Activated T-cell treated with anti-CD3 and anti-CD28 coated beads for 24 hours (primary cell): ENCODE data around the gene ATP11C.
"Not testable (repeated sequence)": the region's sequence is repeated elsewhere in the genome, so short reads cannot be mapped to it uniquely, and the experiment has no call there.

ENCODE experiments used
- DNase-seq: peaks from one replicate; pipeline ENCODE4 v3.0.0-alpha.2; 2020; ENCODE audit warnings: low read depth

The ATP11C gene

DNA sequence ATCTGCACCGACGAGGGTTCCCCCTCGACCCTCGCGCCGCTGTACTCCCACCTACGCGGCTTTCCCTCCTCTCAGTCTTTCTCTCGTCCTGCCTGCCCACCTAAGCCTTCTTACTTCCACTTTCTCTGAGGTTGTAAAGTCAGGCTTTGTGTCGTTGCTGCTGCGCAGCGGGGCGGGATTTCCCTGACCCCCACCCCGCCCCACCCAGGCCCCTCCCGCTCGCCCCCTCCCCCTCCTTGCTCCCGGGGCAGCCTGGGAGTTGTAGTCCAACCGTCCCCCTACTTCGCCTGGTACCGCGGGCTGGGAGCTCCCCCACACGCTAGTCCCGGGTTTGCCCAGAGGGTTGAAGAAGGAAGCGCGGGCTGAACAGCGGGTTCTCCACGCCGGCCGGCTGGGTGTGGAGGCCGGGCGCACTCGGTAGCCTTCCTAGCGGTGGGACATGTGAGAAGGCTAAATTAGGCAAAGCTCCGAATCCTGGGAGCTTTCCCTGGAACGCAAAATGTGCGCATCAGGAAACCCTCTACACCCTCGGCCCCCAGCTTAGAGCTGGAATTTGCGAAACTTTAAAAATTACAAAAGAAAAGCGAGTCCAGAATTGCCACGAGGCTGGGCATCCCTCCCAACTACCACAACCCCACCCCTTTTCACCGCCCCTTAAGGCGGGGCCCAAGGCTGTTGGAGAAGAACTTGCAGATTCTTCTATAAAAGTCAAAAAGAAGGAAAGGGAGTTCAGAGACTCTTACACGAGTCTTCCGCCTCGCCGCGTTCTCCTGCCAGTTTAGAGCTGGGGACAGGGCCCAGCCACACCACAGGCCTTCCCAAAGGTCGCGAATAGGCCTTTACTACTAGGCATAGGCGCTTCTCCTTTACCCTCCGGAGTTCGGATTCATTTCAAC, at the start of gene ATP11C:
Gene ATP11C, minus strand, starts transcription at position 153 of the 896 bp plus-strand sequence. CDS start 1,011 bp downstream, outside the sequence.
- peak; percentile 74 for DNase-seq

GRCh38 chrX:139974471-139974870, 41.6 kb upstream of the ATP11C start:
- no peak for DNase-seq

DNA sequence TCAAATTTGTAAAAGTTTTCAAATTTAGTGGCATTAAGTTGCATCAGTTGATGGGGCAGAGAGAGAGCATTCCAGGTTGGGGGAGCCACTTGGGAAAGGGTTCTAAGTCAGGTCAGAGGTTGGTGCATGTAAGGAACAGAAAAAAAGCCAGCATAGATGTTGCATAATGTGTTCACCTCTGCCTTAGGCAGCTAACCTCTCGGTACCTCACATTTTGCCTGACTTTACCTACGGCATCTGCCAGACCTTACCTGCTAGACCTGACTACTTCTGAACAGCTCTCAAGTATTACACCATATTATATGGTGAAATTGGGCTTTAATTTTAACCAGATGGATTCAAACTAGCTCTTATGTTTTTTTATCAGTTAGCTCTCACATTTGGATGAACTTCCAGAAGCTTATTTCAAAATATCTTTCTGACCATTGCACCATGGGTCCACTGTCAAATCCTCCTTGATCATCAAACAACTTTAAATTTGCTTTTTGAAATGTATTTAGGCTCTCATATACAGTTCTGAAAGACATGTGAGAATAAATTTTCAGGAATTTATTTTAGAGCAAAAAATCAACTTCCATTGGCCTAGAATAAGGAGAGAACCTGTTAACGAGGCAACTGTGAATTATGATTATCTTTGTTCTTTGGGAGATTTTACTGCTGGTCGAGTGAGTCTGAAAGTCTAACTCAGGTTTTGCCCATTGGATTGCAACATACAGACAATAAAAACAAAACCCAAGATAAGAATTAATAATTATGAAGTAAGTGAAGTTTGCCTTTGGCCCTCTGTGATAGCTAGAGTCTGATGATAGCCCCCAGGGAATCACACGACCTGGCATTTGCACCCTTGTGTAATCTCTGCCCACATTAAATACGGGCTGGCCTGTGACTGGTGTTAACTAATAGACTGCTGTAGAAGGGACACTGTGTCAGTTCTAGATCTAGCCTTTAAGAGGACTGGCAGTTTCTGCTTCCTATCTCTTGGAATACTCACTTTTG, 40.1 kb upstream of the ATP11C start:
- no peak for DNase-seq

DNA sequence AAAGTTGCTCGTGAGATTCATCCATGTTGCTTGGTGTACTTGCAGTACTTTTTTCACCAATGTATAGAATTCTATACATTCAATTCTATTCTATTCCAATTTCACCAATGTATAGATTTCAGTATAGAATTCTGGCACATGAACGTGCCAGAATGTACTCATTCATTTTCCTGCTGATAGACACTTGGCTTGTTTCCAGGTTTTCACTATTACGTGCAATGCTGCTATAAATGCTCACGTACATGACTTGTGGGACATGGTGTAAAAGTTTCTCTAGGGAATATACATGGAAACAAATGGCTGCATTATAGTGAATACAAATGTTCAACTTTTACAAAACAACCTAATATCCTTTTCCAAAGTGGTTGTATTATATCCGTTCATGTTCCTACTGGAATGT, 39.3 kb upstream of the ATP11C start:
- no peak for DNase-seq

GRCh38 chrX:139971394-139971749, 38.5 kb upstream of the ATP11C start:
- no peak for DNase-seq

GRCh38 chrX:139969286-139969685, 36.4 kb upstream of the ATP11C start:
- DNase-seq = no peak

DNA sequence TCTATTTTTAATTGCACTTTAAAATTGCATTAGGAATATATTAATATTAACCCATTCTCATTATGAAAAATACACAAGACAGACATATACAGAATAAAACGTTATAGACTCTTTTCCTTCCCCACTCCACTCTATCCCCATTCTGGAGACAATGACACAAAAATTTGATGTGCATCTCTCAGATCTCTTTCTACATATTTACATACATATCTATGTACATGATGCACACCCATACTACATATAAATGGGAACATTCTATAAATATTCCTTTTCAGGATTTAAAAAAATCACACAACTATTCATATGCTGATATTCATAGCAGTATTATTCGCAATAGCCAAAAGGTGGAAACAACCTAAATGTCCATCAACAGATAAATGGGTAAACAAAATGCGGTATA, 34.9 kb upstream of the ATP11C start:
- DNase-seq = no peak

DNA sequence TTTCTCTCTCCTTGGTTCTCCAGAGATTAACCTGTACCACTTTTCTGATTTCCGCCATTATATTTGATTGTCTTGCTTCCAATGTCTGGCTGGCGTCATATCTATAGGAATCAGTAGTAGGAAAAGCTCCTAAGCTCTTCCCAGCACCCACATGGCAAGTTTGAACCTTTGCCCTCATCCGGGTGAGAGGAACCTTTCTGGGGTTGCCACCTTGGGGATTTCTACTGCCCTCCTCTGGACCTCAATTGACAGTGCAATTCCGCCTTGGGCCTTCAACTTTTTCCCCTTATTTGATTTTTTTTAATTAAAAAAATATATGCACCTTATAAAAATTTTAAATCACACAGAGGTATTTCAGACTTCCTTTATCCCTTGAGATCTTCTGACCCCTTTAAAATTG, 34.4 kb upstream of the ATP11C start:
- DNase-seq = no peak

- DNase-seq = not testable (repeated sequence)
Observed at GRCh38 chrX:139966159-139966558, 33.3 kb upstream of the ATP11C start.

GRCh38 chrX:139965421-139965820, 32.6 kb upstream of the ATP11C start, which contains the start of gene CXorf66:
Gene CXorf66 (minus strand): TSS chrX:139965521. CDS start chrX:139965496, 25 bp downstream.
- no peak for DNase-seq

DNA sequence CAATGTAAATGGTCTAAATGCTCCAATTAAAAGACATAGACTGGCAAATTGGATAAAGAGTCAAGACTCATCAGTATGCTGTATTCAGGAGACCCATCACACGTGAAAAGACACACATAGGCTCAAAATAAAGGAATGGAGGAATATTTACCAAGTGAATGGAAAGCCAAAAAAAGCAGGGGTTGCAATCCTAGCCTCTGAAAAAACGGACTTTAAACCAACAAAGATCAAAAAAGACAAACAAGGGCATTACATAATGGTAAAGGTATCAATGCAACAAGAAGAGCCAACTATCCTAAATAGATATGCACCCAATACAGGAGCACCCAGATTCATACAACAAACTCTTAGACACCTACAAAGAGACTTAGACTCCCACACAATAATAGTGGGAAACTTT, 28.2 kb upstream of the ATP11C start:
- not testable (repeated sequence) for DNase-seq

DNA sequence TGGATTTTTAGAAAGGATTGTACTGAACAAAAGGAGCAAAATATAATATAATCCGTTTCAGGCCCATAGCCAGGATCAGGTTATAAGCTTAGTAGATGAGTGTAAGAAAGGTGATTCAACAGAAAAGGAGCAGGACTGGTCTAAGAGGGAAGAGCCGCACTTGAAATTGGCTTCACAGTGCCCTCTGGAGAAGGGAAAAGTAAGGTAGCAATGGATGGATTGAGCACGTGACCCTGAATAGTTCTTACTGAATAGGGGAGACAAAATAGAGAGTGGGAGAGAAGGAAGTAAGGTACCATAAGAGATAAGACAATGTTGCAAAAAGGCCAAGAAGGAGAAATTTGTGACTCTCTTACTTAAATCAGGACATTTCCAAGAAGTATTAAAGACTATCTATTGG, 16.9 kb upstream of the ATP11C start:
- no peak for DNase-seq

- no peak for DNase-seq
Observed at GRCh38 chrX:139945075-139945474, 12.2 kb upstream of the ATP11C start.

- DNase-seq = no peak
Observed at GRCh38 chrX:139936259-139936658, 3.4 kb upstream of the ATP11C start.

DNA sequence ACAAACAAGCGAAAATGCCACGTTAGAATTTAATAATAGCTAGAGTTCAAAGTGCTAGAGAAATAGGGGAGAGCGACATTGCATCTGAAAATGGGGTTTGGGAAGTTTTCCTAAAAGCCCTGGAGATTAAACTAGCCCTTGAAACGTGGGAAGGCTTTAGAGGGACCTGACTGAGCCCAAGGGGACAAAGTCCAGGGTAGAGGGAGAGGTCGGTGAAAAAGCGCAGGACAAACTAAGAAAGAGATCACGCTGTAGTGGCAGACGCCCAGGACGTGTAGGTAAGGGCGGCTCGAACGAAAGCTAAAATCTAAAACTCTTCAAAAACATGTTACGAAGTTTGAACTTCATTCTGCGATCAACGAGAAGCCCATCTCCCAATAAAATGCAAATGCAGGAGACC, 1.1 kb upstream of the ATP11C start:
- DNase-seq = no peak

DNA sequence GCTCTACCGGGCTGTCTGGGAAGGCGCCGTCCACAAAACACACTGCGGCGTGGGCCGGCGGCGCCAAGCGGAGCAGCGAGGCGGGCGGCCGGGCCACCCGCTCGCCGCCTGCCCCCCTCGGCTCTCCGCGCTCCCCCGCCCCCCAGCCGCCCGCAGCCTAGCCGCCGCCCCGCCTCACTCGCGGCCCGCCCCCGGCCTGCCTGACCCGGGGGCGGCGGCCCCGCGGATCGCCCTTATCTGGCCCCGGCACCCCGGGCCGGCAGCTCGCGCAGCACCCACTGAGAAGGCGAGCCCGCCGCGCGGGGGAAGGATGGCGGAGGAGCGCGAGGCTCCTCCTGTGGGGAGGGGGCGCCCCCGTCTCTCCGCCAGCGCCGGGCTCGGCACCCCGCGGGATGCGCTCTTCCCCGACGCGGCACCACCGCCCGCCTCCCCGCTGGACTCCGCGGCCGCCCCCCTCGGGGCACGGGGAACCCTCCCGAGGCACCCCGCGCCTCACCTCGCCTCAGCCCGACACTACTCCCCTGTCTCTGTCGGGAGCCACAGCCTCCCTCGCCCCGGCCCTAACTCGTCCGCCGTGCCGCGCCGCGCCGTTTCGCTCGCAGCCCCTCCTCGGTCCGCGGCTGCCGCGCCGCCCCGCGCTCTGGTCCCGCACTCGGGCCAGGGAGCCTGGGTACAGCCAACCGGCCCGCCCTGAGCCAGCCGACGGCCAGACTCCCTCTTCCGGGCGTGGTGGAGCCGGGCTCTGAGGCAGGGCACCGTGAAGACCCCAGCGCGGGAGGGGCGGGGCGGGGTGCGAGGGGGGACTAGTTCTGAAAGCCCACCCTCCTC, 566 bp downstream of the ATP11C start:
- peak; percentile 2 for DNase-seq

DNA sequence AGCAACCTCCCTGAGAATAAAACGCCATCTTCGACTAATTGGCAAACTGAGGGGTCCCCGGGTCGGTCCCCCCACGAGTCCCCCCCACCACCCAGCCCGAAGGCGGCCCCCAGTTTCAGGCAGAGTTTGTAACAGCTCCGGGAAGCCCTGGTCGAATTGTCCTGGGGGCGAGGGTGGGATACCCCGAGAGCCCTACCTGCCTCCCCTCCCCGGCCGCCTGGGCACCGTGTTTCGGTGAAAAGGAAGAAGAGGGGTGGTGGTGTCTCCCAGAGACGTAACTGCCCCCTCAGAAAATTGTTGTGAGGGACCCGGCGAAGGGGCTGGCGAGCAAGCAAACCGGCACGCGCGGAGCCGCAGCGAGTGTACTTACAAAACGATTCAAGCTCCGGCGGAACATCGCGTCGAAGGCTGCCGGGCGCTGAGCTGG, 1.2 kb downstream of the ATP11C start:
- peak; percentile 2 for DNase-seq

- DNase-seq = no peak
Observed at GRCh38 chrX:139930916-139931645, 1.8 kb downstream of the ATP11C start.

GRCh38 chrX:139930401-139930800, 2.5 kb downstream of the ATP11C start:
- DNase-seq = no peak

DNA sequence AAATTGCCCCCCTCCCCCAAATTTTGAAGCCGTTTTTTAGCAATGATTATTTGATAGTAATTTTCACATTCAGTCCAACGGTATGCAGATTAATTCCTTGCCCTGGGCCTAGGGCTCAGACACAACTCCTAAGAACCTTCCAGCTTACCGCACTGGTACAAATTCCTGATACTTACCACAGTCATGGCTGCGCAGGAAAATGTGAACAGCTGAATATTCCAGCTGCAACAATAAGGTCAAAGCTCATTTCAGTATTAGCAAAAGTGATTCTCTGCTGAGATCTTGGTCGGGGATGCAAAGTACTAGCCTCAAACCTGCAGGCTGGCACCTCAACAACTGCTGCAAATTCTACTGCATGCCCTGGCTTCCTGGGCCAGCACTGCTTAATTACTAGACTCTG, 3.0 kb downstream of the ATP11C start:
- no peak for DNase-seq

GRCh38 chrX:139924696-139925095, 8.2 kb downstream of the ATP11C start:
- DNase-seq = no peak
